T-helper 22 cell (primary cell): ENCODE data around the gene FOXN3.

Experiments used
- DNase-seq: peaks from one replicate; pipeline ENCODE4 v3.0.0-alpha.2; 2020; ENCODE audit warnings: low read depth

The FOXN3 gene

GRCh38 chr14:89330236-89331002 lies 86.6 kb downstream of the FOXN3 start:
- DNase-seq, result no peak

DNA sequence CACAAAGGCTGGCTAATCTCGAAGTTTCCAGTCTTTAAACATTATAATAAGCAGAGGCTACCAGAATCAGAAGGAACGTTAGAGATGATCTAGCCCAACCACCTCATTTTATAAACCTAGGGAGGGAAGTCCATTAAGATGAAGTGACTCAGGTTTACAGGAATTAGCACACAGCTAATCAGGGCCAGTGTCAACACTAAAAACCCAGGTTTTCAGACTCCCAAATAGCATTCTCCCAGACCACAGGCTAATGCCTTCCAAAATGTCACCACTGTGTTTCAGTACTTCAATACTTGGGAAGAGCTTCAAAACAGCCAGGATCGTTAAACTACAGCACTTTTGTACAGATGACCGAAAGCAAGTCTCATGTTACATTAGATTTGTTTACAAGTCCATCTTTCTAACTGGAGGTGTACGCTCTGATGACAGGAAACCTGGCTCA lies 89.2 kb downstream of the FOXN3 start:
- no peak for DNase-seq

DNA sequence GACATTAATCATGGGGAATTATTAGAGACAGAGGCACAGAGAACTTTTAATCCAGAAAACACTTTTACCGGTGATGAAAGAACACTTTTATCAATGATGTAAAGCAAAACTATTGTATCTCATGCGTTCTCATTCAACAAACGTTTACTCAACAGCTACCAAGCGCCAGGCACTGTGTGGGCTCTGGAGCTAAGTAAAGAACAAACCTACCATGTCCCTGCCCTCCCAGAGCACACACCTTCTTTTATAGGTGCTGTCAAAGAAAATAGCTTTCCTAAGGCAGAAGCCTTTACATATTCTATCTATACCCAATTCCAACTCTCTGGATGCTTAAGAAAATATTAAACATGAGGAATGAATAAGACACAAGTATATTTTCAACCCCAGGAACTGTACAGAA lies 91.1 kb downstream of the FOXN3 start:
- DNase-seq, result no peak

DNA sequence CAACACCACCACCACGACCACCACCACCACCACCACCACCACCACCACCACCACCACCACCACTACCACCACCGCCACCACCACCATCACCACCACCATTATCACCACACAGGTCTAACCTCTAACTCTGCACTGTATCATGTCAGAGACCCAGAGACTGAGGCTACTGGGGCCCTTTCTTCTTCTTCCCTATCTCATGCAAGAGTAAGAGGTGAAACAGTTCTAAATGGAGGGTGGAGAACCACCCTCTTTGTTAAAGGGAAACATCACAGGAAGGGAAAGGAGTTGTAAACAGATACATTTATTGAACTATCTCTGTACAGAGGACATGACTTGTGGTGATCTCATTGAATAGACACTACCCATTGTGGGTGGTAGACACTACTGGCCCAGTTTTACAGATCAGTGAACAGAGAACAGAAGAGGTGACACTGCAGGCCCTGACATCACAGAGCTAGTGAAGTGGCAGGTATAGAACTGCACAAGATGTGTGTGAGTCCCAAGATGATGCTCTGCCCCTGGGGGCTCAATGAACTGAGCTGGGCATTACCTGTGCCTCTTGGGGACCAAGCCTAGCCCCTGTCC lies 91.6 kb downstream of the FOXN3 start:
- DNase-seq, result no peak

DNA sequence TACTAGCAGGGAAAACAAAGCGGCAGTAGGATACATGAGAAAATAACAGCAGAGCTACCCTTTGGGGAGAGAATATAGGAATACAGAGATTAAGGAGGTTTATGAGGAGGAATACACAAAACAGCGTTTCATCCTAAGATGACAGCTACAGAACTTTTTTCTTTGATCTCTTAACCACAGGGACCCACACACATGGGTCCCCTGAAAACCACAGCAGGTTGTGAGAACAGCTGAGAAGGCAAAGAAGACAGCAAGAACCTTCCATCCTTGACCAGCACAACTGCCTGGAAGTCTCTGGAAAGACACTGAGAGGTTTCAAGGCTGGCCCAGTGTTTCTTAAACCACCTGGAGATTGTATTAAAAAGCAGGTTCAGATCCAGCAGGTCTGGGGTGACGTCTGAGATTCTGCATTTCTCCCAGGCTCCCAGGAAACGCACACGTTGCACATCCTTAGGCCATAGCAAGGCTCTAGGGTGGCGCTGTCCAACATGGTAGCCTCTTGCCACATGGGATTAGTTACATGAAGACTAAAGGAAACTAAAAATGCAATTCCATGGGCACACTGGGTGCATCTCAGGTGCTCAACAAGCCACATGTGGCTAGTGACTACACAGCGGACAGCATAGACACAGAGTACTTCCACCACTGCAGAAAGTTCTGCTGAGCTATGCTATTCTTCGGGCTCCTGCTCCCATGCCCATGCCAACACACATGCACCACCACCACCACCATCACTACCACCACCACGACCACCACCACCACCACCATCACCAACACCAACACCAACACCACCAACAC lies 92.3 kb downstream of the FOXN3 start:
- DNase-seq, result no peak

GRCh38 chr14:89320381-89321000 lies 96.5 kb downstream of the FOXN3 start:
- no peak for DNase-seq

GRCh38 chr14:89319687-89320086 lies 97.3 kb downstream of the FOXN3 start:
- no peak for DNase-seq

GRCh38 chr14:89317051-89317691 lies 99.9 kb downstream of the FOXN3 start:
- DNase-seq, result no peak

DNA sequence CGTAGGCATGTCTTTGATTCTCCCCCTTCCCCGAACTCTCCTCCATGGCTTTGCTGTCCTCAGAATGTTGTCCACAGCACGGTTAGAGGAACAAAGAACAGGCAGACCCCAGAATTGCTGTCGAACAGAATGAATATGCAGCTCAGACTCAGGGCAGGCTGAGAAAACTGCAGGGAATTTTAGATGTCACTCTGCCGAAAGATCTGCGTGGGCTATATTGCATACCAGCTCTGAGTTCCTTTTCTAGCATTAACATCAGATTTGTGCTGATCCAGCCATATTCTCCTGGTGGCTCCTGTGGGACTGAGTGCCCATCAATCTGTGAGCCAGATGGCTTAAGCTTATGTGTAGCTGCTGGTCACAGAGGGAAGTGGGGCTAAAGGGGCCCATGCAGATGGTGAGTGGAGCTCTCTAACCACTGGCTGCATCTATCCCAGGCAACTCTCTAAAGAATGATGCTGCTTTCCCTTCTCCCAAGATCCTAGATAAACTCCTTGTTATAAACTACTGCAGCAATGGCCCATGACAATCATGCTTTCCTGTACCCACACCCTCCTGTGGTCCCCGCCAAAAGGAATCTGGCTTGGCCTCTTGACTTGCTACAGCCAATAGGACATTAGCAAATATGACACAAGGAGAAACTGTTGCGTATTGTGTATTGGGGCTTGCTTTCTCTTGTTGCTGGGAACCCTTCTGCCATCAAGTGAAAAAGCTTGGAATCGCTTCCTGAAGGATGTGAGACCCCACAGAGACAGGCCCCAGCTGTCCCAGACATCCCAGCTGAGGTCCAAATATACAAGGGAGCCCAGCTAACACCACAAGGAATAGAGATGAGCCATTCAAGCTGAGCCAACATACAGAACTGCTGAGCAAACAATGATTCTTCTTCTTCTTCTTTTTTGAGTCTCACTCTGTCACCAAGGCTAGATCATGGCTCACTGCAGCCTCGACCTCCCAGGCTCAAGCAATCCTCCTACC lies 101.3 kb downstream of the FOXN3 start:
- DNase-seq, result no peak

- DNase-seq, result no peak
These were observed 102.8 kb downstream of the FOXN3 start for GRCh38 chr14:89314274-89314673.

DNA sequence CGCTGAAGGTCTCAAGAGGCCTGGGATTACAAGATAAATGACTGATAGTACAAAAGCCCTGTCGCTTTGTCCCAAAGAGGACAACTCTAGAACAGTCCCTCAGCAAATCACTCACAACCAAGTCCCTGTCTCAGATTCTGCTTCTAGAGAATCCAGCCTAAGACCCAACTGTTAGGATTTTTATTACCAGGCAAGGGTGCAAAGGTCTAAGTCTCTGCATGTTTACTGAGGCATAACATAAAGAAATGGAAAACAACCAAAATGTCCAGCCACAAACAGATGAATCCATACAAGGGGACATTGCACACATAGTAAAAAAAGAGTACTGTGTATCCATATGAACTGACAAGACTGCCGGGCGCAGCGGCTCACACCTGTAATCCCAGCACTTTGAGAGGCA lies 104.1 kb downstream of the FOXN3 start:
- no peak for DNase-seq

GRCh38 chr14:89310211-89310610 lies 106.8 kb downstream of the FOXN3 start:
- no peak for DNase-seq

- no peak for DNase-seq
These were observed 107.3 kb downstream of the FOXN3 start for GRCh38 chr14:89309670-89310177.

GRCh38 chr14:89308232-89308959 lies 108.6 kb downstream of the FOXN3 start:
- DNase-seq, result no peak

DNA sequence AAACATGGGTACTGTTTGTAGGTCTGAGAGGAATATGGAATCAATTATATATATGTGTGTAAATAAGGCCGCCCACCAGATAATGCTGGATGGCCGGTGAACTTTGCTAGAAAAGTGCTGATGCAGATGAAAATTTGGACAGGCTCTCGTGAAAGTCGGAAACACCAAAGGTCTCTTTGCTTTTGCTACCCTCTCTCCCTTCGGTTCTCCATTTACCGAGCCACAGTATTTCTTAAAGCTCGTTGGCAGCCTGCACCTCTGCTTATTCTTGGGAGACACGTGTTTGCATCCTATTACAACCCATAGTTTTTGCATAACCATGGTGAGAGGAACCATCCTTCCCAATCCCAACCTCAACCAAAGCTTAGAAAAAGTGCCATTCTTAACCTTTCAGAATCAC lies 109.6 kb downstream of the FOXN3 start:
- DNase-seq, result no peak

DNA sequence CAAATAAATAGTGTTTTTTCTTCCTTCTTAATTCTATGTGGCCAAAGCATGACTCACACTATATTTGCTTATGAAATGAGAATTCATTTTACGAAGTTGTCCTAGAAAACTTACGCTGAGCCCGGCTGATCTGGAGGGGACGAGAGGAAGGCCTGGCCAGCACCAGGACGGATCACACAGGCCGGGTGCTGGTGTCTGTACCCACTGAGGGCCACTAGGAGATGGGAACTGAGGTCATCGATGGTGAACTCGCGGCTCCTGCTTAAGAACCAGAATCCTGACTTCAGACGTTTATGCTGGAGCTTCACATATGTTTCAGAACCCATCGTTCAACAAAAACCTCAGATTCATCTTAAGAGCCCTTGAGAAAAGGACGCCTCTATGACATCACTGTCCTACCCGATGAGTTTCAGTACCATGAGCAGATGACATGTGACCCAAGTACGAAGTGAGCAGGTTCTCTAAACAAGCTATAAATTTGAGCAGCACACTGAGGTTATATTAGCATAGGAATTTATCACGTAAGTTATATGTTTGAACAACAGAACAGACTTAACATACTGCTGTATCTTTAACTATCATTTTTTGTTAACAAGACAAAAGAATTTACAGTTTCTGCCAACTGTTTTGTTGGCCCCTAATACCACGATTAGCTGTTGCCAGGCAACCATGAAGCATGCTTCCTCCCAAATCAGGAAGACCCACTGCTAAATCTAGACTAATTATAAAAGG lies 111.9 kb downstream of the FOXN3 start:
- no peak for DNase-seq

DNA sequence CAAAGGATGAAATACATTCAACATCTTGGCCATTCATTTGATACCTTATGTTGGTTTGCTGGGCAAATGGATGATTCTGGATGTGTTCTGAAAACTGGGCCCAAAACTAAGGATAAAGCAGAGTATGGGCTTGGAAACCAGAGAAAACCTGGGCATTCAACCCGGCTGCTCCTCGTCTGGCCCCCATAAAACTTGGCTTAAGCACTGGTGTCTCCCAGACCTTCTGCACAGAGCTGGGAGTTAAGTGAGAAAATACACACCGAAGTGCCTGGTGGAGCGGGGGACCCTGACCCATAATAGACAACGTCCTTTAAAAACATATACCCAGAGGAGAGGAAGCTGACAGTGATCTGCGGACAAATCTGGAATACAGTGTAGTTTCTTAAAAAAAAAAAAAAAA lies 112.5 kb downstream of the FOXN3 start:
- DNase-seq, result no peak

DNA sequence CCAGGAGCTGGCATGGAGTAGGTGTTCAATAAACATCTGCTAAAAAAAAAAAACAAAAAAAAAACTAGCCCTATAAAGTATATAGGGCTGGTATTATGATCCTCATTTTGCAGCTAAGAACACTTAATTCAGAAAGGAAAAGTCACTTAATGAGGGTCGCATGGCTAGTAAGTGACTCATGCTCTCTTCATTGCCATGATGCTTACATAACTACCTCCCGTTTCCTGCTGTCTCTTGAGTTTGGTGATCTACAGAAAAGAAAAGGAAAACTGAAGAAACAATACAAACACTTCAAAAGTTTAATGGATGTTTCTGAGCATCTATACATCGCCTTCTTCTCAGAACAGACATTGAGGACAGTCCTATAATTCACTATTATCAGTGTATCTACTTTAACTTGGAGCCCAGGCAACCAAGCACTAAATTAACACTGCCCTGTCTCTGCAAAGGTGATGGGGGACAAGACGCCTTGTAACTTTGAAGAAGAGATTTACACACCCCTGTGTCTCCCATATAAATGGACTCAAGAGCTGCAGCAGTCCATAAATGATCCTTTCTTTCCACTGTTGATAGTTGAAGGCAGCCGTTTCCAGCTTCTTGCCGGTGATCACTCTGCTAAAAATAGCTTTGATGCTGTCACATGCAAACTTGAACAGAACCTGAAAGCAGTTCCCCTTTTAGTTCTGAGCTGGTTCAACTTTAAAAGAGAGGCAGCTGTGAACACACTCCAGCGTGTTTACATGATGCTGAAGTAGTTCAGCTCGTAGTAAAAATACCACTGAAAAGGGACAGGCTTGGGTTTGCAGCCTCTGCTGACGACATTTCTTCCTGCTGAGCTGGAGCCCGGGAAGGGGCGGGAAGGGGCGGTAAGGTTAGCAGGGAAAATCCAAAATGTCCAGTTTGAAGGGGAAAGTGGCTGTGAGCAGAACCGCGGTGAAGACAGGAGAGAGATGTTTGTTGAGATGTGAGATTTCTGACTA lies 113.3 kb downstream of the FOXN3 start:
- no peak for DNase-seq
